Lung (tissue), 12 donors: ENCODE measurements around the gene IFNL1. TPM values are rescaled to one million over a fixed set of nuclear protein-coding genes. Genes with fewer than 3 reads are reported as not detected.

ENCODE experiments used
- ATAC-seq: fragments of 200-7000 bp; cut with Tn5 transposase; one replicate; pipeline ENCODE4 v1.9.1; 2020; ENCODE audit warnings: moderate number of reproducible peaks; ENCODE audit not compliant: insufficient read depth, low FRiP score
- DNase-seq, 3 donors: peaks; one replicate each; pipeline ENCODE4 v3.0.0-alpha.2; 2013 to 2017
- H3K27ac ChIP-seq, 2 donors: one replicate each; pipeline ENCODE4 v1.5.1; 2013; ENCODE audit warnings: mild to moderate bottlenecking in 2 of 2, moderate library complexity in 2 of 2, control low read depth in 1 of 2, inconsistent platforms in 1 of 2, low read depth in 1 of 2, low read length in 1 of 2
- H3K27me3 ChIP-seq, 3 donors: one replicate each; pipeline ENCODE4 v1.5.1; 2013; ENCODE audit warnings: low read length in 2 of 3; ENCODE audit not compliant: control insufficient read depth in 3 of 3, insufficient read depth in 3 of 3
- H3K36me3 ChIP-seq, 4 donors: one replicate each; pipeline ENCODE4 v1.5.1; 2013; ENCODE audit warnings: low read length in 4 of 4, mild to moderate bottlenecking in 1 of 4, moderate library complexity in 1 of 4; ENCODE audit not compliant: control insufficient read depth in 4 of 4, insufficient read depth in 4 of 4
- H3K4me1 ChIP-seq, 5 donors: one replicate each; pipeline ENCODE4 v1.5.1; 2013; ENCODE audit warnings: low read length in 5 of 5, mild to moderate bottlenecking in 2 of 5, moderate library complexity in 1 of 5; ENCODE audit not compliant: control insufficient read depth in 5 of 5, insufficient read depth in 5 of 5
- H3K4me3 ChIP-seq: one replicate; pipeline ENCODE4 v1.5.1; 2013; ENCODE audit warnings: mild to moderate bottlenecking, control low read depth, moderate library complexity
- H3K9ac ChIP-seq, 2 donors: one replicate each; pipeline ENCODE4 v1.5.1; 2013; ENCODE audit warnings: low read length in 2 of 2, control low read depth in 1 of 2; ENCODE audit not compliant: insufficient read depth in 1 of 2
- H3K9me3 ChIP-seq, 4 donors: one replicate each; pipeline ENCODE4 v1.5.1; 2013; ENCODE audit warnings: low read length in 3 of 4, mild to moderate bottlenecking in 1 of 4, moderate library complexity in 1 of 4; ENCODE audit not compliant: control insufficient read depth in 4 of 4, insufficient read depth in 3 of 4
- CTCF ChIP-seq: IDR thresholded peaks from 2 replicates; pipeline ENCODE4 v1.5.1; 2012; ENCODE audit warnings: mild to moderate bottlenecking; ENCODE audit errors: control extremely low read depth, extremely low read depth
- WGBS, 2 donors: extraction: QIAGEN DNeasy Blood & Tissue Kit; methylation state at CpG; one replicate each; pipeline ENCODE4 v1.1.7; 2013; 5-methylcytosine and 5-hydroxymethylcytosine counted together
- polyA plus RNA-seq, 2 donors: library from polyadenylated mRNA; stranded (reverse); fragments of 200-250 nt; gene quantifications; one replicate each; pipeline ENCODE4 v1.2.1, GENCODE V29; 2013
- total RNA-seq, 2 donors: library from RNA; depleted of rRNA in 1 of 2; stranded (reverse); fragments of >200 nt in 1 of 2; gene quantifications; one replicate each; pipeline ENCODE4 v1.2.1, GENCODE V29; 2014 to 2021
- donor health status: control.
- donor health status: control.
- donor health status: Bipolar disorder and iron deficiency.
- donor health status: healthy.
- donor health status: DM: yes; HTN: yes; CAD: no.

IFNL1 gene
- total and polyA plus RNA-seq, 4 donors = 0.17 TPM; not detected in 3

GRCh38 chr19:39321832-39322176 lies 25.6 kb downstream of the IFNL1 start:
- no peaks in the 10 kb centered on the region for H3K27me3 ChIP-seq
- no peak for TF ChIP-seq CTCF
- H3K36me3 ChIP-seq = peaks cover 0 to 3% (median 0%) of the 10 kb centered on the region in 4 donors
- DNase-seq = no peak
- H3K4me3 ChIP-seq = no peak overlapping the region
- H3K27ac ChIP-seq = no peak overlapping the region
- peaks cover 0 to 10% (median 3%) of the 10 kb centered on the region in 5 donors for H3K4me1 ChIP-seq
- ATAC-seq = no peak
- peaks cover 0 to 2% (median 0%) of the 10 kb centered on the region in 4 donors for H3K9me3 ChIP-seq
- H3K9ac ChIP-seq = no peak overlapping the region

GRCh38 chr19:39324242-39324842 lies 28.1 kb downstream of the IFNL1 start:
- Histone ChIP-seq H3K9me3 (peaks cover 0 to 2% (median 0%) of the 10 kb centered on the region in 4 donors), H3K27me3 (no peaks in the 10 kb centered on the region), H3K9ac (no peak overlapping the region), H3K27ac (no peak overlapping the region), H3K4me1 (peaks cover 0 to 10% (median 3%) of the 10 kb centered on the region in 5 donors), H3K4me3 (no peak overlapping the region), H3K36me3 (peaks cover 0 to 13% (median 0%) of the 10 kb centered on the region in 4 donors)
- DNase-seq = no peak
- no peak for ATAC-seq
- 81 to 89% methylated on average over 5 of the region's 5 CpGs for WGBS, 2 donors
- TF ChIP-seq CTCF = no peak

GRCh38 chr19:39325778-39326665 lies 29.8 kb downstream of the IFNL1 start:
- WGBS, 2 donors = 83 to 88% methylated on average over 16 of the region's 16 CpGs
- no peak for TF ChIP-seq CTCF

More at GRCh38 chr19:39325778-39326665, 29.8 kb downstream of the IFNL1 start:
- H3K4me1 ChIP-seq = no peaks in the 10 kb centered on the region
- DNase-seq = no peak
- no peak overlapping the region for H3K4me3 ChIP-seq
- no peak for ATAC-seq
- no peaks in the 10 kb centered on the region for H3K27me3 ChIP-seq
- peaks cover 0 to 2% (median 0%) of the 10 kb centered on the region in 4 donors for H3K9me3 ChIP-seq
- peaks cover 0 to 15% (median 0%) of the 10 kb centered on the region in 4 donors for H3K36me3 ChIP-seq
- no peak overlapping the region for H3K27ac ChIP-seq
- no peak overlapping the region for H3K9ac ChIP-seq
